Right lobe of liver (tissue), 4 donors: Measurements from ENCODE around the gene MBOAT1.

ENCODE experiments used
- POLR2A ChIP-seq: fragments of 450-650 bp; IDR thresholded peaks from one replicate; pipeline ENCODE4 v1.6.1; 2017; ENCODE audit warnings: antibody characterized with exemption, mild to moderate bottlenecking
- TF ChIP-seq, protein P1 (sequence below), 4 donors: fragments of 200-600 bp in 3 of 4; fragments of 450-650 bp in 1 of 4; IDR thresholded peaks; one replicate each; pipeline versions ENCODE4 v1.5.1 to v1.8.0; 2016 to 2022; ENCODE audit warnings: antibody characterized with exemption in 4 of 4, mild to moderate bottlenecking in 2 of 4
- donor health status: DM: no; HTN: no; CAD: no.
- donor health status: DM: no; HTN: no; CAD: no.
- donor health status: DM: no; HTN: yes; CAD: no.

DNA sequence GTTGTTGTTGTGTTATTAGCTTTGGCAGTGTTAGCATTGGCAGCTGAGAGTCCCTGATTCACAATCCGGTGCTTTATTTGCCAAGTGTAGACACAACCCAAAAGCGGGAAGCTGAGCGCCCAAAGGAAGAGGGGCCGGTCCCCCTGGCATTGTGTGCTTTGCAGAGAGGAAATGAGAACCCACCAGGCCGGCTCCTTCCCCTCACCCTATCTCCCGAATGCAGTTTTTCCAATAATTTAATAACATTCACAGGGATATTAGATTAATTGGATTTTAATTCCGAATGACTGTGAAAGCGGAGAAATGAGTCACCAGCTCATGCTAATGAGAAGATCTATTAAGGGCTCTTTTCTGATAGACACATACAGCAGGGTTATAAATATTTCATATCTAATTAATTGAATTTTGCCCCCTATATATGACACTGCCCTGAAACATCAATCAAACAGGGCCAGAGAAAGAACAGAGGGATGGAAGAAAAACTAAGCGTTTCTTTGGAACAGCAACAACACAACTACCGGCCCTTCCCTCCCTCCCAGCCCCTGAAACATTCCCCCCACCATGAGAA lies 143.8 kb downstream of the MBOAT1 start:
- TF ChIP-seq, protein P1, sequence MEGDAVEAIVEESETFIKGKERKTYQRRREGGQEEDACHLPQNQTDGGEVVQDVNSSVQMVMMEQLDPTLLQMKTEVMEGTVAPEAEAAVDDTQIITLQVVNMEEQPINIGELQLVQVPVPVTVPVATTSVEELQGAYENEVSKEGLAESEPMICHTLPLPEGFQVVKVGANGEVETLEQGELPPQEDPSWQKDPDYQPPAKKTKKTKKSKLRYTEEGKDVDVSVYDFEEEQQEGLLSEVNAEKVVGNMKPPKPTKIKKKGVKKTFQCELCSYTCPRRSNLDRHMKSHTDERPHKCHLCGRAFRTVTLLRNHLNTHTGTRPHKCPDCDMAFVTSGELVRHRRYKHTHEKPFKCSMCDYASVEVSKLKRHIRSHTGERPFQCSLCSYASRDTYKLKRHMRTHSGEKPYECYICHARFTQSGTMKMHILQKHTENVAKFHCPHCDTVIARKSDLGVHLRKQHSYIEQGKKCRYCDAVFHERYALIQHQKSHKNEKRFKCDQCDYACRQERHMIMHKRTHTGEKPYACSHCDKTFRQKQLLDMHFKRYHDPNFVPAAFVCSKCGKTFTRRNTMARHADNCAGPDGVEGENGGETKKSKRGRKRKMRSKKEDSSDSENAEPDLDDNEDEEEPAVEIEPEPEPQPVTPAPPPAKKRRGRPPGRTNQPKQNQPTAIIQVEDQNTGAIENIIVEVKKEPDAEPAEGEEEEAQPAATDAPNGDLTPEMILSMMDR (IDR thresholded peaks at IDR 0.05) = no peak
- no peak for TF ChIP-seq POLR2A
